Measurements from ENCODE around the gene INSYN1. TPM values are rescaled to one million over a fixed set of nuclear protein-coding genes. Genes with fewer than 3 reads are reported as not detected.
A peak's percentile ranks its signal among the peaks of the same experiment; 100 is the strongest.
"Not testable (repeated sequence)": the region's sequence is repeated elsewhere in the genome, so short reads cannot be mapped to it uniquely, and the experiment has no call there.

The INSYN1 gene
- total and polyA plus RNA-seq, 4 donors: 0.86 to 5.6 (median 4.0) TPM

DNA sequence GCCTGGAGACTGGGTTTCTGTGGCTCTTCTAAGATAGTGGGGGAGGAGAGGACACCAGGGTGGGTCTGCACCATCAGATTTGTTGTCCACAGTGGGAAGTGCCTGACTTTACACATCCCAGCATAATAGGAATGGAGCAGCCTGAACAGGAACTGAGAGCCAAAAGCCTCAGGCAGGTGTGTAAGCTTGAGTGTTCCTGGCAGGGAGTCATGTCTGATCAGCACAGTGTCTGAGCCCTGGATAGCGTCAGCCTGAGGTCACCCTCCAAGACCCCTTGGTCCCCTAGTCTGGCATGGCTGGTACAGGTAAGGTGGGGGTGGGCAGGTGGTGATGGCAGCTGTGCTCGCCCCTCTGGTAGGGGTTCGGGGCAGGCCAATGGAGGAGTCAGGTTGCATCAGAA, 20.2 kb downstream of the INSYN1 start:
- DNase-seq: no peak
- Histone ChIP-seq H3K27ac (ENCODE audit: low read depth in 1 of 2, low read length in 1 of 2) (no peak overlapping the region), H3K27me3 (ENCODE audit: control insufficient read depth in 3 of 3, insufficient read depth in 3 of 3, low read length in 2 of 3) (peaks cover 0 to 2% (median 0%) of the 10 kb centered on the region in 3 donors), H3K9ac (ENCODE audit: insufficient read depth in 1 of 2, low read length in 2 of 2) (no peak overlapping the region), H3K4me1 (ENCODE audit: control insufficient read depth in 5 of 5, insufficient read depth in 5 of 5, low read length in 5 of 5) (no peaks in the 10 kb centered on the region), H3K4me3 (no peak overlapping the region), H3K36me3 (ENCODE audit: control insufficient read depth in 4 of 4, insufficient read depth in 4 of 4, low read length in 4 of 4) (no peaks in the 10 kb centered on the region), H3K9me3 (ENCODE audit: control insufficient read depth in 4 of 4, insufficient read depth in 3 of 4, low read length in 3 of 4) (no peaks in the 10 kb centered on the region)
- TF ChIP-seq, protein P1, sequence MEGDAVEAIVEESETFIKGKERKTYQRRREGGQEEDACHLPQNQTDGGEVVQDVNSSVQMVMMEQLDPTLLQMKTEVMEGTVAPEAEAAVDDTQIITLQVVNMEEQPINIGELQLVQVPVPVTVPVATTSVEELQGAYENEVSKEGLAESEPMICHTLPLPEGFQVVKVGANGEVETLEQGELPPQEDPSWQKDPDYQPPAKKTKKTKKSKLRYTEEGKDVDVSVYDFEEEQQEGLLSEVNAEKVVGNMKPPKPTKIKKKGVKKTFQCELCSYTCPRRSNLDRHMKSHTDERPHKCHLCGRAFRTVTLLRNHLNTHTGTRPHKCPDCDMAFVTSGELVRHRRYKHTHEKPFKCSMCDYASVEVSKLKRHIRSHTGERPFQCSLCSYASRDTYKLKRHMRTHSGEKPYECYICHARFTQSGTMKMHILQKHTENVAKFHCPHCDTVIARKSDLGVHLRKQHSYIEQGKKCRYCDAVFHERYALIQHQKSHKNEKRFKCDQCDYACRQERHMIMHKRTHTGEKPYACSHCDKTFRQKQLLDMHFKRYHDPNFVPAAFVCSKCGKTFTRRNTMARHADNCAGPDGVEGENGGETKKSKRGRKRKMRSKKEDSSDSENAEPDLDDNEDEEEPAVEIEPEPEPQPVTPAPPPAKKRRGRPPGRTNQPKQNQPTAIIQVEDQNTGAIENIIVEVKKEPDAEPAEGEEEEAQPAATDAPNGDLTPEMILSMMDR (IDR thresholded peaks at IDR 0.05; ENCODE audit: control extremely low read depth, extremely low read depth): no peak
- no peak for ATAC-seq (ENCODE audit: insufficient read depth, low FRiP score)
- WGBS, 2 donors: 68 to 89% methylated on average over 3 of the region's 3 CpGs

DNA sequence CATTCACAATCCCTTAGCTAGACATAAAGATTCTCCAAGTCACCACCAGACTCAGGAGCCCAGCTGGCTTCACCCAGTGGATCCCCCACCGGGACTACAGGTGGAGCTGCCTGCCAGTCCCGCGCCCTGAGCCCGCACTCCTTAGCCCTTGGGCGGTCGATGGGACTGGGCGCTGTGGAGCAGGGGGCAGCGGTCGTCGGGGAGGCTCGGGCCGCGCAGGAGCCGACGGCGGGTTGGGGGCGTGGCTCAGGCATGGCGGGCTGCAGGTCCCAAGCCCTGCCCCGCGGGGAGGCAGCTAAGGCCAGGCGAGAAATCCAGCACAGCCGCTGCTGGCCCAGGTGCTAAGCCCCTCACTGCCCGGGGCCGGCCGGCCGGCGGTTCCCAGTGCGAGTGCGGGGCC, 21.1 kb downstream of the INSYN1 start:
- ATAC-seq (ENCODE audit: insufficient read depth, low FRiP score); H3K4me1 ChIP-seq (ENCODE audit: control insufficient read depth in 5 of 5, insufficient read depth in 5 of 5, low read length in 5 of 5); H3K4me3 ChIP-seq; H3K9me3 ChIP-seq (ENCODE audit: control insufficient read depth in 4 of 4, insufficient read depth in 3 of 4, low read length in 3 of 4); H3K27ac ChIP-seq (ENCODE audit: low read depth in 1 of 2, low read length in 1 of 2); H3K36me3 ChIP-seq (ENCODE audit: control insufficient read depth in 4 of 4, insufficient read depth in 4 of 4, low read length in 4 of 4); H3K27me3 ChIP-seq (ENCODE audit: control insufficient read depth in 3 of 3, insufficient read depth in 3 of 3, low read length in 2 of 3); H3K9ac ChIP-seq (ENCODE audit: insufficient read depth in 1 of 2, low read length in 2 of 2); DNase-seq: not testable (repeated sequence)
- 94 to 95% methylated on average over 29 of the region's 29 CpGs for WGBS, 2 donors

DNA sequence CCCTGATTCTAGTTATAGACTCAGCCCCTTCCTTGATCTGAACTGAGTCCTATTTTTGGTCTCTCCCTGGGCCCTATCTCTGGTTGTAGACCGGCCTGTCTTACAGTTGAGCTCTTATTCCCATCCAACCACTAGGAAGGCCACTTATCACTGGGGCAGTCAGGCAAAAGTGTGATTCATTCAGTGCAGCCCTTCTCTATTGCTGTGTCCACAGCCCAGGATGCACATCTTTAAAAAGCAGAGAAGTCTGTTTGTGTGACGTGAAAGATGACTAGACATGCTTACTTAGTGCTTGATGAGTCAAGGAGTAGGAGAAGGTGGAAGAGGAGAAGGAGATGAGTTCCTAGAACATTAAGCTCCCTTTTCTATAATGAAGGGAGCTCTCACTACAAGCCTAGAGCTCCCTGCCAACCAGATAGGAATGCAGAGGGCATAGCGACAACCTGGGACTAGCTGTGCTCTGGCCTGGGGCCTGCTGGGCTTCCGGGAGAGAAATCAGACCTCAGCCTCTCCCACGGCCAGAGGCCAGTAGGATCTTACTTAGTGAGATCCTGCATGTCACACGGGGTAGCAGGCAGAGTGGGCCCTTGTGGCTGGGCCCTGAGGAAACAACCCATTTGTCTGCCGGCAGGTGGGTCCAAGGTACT, 25.7 kb downstream of the INSYN1 start:
- H3K9ac ChIP-seq (ENCODE audit: insufficient read depth in 1 of 2, low read length in 2 of 2): no peak overlapping the region
- WGBS, 2 donors: 87 to 97% methylated on average over 7 of the region's 7 CpGs

DNA sequence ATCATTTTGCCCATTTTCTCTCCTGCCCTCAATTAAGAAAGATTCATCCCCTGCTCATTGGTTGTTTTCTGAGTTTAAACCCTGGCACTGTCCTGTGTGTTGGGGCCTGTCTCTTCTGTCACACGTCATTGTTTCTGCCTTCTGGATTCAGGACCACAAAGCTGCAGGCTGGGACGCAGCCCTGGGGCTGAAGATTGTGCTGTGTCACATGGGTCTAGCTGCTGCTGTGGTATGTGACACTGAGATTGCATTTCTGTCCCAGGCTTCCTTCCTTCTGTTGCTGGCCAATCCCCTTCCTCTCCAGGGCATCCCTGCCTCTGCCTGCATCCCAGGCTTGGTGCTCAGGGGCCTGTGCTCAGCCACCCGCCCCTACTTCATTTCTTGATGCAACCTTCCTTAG, 28.9 kb downstream of the INSYN1 start:
- Histone ChIP-seq H3K27me3 (ENCODE audit: control insufficient read depth in 3 of 3, insufficient read depth in 3 of 3, low read length in 2 of 3) (no peaks in the 10 kb centered on the region), H3K9ac (ENCODE audit: insufficient read depth in 1 of 2, low read length in 2 of 2) (no peak overlapping the region), H3K27ac (ENCODE audit: low read depth in 1 of 2, low read length in 1 of 2) (no peak overlapping the region), H3K36me3 (ENCODE audit: control insufficient read depth in 4 of 4, insufficient read depth in 4 of 4, low read length in 4 of 4) (no peaks in the 10 kb centered on the region), H3K9me3 (ENCODE audit: control insufficient read depth in 4 of 4, insufficient read depth in 3 of 4, low read length in 3 of 4) (no peaks in the 10 kb centered on the region), H3K4me1 (ENCODE audit: control insufficient read depth in 5 of 5, insufficient read depth in 5 of 5, low read length in 5 of 5) (peaks cover 0 to 19% (median 7%) of the 10 kb centered on the region in 5 donors), H3K4me3 (no peak overlapping the region)
- peak in 2 of 3 donors; percentile 24 to 35 for DNase-seq
- no peak for ATAC-seq (ENCODE audit: insufficient read depth, low FRiP score)
- TF ChIP-seq, protein P1 (IDR thresholded peaks at IDR 0.05; ENCODE audit: control extremely low read depth, extremely low read depth): no peak
- 47 to 61% methylated on average over 3 of the region's 3 CpGs for WGBS, 2 donors

More for the DNA sequence above, 25.7 kb downstream of the INSYN1 start:
- DNase-seq (no peak), ATAC-seq (ENCODE audit: insufficient read depth, low FRiP score) (no peak)
- Histone ChIP-seq H3K9me3 (ENCODE audit: control insufficient read depth in 4 of 4, insufficient read depth in 3 of 4, low read length in 3 of 4) (no peaks in the 10 kb centered on the region), H3K4me3 (no peak overlapping the region), H3K4me1 (ENCODE audit: control insufficient read depth in 5 of 5, insufficient read depth in 5 of 5, low read length in 5 of 5) (peaks cover 0 to 19% (median 7%) of the 10 kb centered on the region in 5 donors), H3K36me3 (ENCODE audit: control insufficient read depth in 4 of 4, insufficient read depth in 4 of 4, low read length in 4 of 4) (no peaks in the 10 kb centered on the region), H3K27me3 (ENCODE audit: control insufficient read depth in 3 of 3, insufficient read depth in 3 of 3, low read length in 2 of 3) (no peaks in the 10 kb centered on the region), H3K27ac (ENCODE audit: low read depth in 1 of 2, low read length in 1 of 2) (peak overlapping the region in 1 of 2 donors; percentile 79)
- TF ChIP-seq, protein P1 (IDR thresholded peaks at IDR 0.05; ENCODE audit: control extremely low read depth, extremely low read depth): no peak
